MM.1S (cell line): ENCODE results near the gene PTPRN2.

Experiments used
- EZH2 ChIP-seq: fragments of 300-600 bp; sonication (generic); optimal IDR thresholded peaks from 2 replicates; pipeline ENCODE3; 2017; ENCODE audit warnings: low read depth, mild to moderate bottlenecking, antibody characterized with exemption, low read length, mixed read lengths
- TF ChIP-seq, protein P1 (sequence below): fragments of 300-600 bp; sonication (generic); IDR thresholded peaks from 2 replicates; pipeline ENCODE4 v1.5.1; 2016; ENCODE audit warnings: antibody characterized with exemption, low read length, mixed read lengths

DNA sequence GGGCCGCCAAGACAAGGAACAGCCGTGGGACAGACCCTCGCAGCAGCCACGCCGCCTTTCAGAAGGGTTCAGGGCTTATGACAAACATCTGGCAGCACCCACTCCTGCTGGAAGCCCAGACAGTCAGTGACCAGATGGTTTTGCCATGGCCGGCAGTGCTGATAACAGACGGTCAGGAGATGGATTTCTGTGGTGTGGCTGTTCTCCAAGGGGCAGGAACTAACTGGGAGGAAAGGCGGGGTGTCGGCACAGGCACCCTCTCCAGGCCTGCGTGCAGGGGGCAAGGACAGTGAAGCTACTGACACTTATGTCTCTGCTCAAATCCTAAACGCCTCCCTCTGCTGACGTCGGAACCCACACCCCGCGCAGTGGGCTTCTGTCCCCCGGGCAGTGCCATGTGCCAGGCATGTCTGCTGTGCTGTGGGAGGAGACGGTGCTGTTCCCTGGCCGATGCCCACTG, 834.8 kb downstream of the PTPRN2 start:
- TF ChIP-seq, protein P1, sequence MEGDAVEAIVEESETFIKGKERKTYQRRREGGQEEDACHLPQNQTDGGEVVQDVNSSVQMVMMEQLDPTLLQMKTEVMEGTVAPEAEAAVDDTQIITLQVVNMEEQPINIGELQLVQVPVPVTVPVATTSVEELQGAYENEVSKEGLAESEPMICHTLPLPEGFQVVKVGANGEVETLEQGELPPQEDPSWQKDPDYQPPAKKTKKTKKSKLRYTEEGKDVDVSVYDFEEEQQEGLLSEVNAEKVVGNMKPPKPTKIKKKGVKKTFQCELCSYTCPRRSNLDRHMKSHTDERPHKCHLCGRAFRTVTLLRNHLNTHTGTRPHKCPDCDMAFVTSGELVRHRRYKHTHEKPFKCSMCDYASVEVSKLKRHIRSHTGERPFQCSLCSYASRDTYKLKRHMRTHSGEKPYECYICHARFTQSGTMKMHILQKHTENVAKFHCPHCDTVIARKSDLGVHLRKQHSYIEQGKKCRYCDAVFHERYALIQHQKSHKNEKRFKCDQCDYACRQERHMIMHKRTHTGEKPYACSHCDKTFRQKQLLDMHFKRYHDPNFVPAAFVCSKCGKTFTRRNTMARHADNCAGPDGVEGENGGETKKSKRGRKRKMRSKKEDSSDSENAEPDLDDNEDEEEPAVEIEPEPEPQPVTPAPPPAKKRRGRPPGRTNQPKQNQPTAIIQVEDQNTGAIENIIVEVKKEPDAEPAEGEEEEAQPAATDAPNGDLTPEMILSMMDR = no peak
- no peak for TF ChIP-seq EZH2
